ENCODE measurements around the gene HSPB6.

GRCh38 chr19:35714601-35715354 is 42.1 kb downstream of the HSPB6 start:
- TF ChIP-seq CTCF (IDR thresholded peaks at IDR 0.05; ENCODE audit: low read depth, low read length, poor library complexity, severe bottlenecking): no peak
- TF ChIP-seq EZH2phosphoT487 (IDR thresholded peaks at IDR 0.05; ENCODE audit: borderline replicate concordance, low read length): no peak

Measured in DOHH2 (cell line).